ENCODE data around the gene TMPRSS6.
A peak's percentile ranks its signal among the peaks of the same experiment; 100 is the strongest.

The TMPRSS6 gene

GRCh38 chr22:37024339-37025157 lies 85.0 kb downstream of the TMPRSS6 start:
- DNase-seq, result no peak

- no peak for DNase-seq
Measured at GRCh38 chr22:37023743-37024338, 85.7 kb downstream of the TMPRSS6 start.

- no peak for DNase-seq
Measured at GRCh38 chr22:37022483-37023337, 86.8 kb downstream of the TMPRSS6 start.

GRCh38 chr22:37021710-37022482 lies 87.6 kb downstream of the TMPRSS6 start:
- peak; percentile 66 for DNase-seq

GRCh38 chr22:37021041-37021440 lies 88.5 kb downstream of the TMPRSS6 start:
- no peak for DNase-seq

- peak; percentile 22 for DNase-seq
Measured at GRCh38 chr22:37020192-37020479, 89.4 kb downstream of the TMPRSS6 start.

GRCh38 chr22:37019309-37020191 lies 90.0 kb downstream of the TMPRSS6 start, which contains the start of the genes MPST and TST:
Gene MPST, plus strand, starts transcription at chr22:37019742. Its CDS starts 95 bp downstream, at chr22:37019837.
Gene TST, minus strand, starts transcription at chr22:37019447. Its CDS starts 715 bp downstream, at chr22:37018732.
- peak; percentile 77 for DNase-seq

- DNase-seq, result peak; percentile 13
Measured at GRCh38 chr22:37018815-37019308, 90.7 kb downstream of the TMPRSS6 start.

GRCh38 chr22:37018086-37018814 lies 91.3 kb downstream of the TMPRSS6 start:
- no peak for DNase-seq

- DNase-seq, result no peak
Measured at GRCh38 chr22:37017356-37017755, 92.2 kb downstream of the TMPRSS6 start.

- no peak for DNase-seq
Measured at GRCh38 chr22:37016134-37016910, 93.2 kb downstream of the TMPRSS6 start.

- DNase-seq, result no peak
Measured at GRCh38 chr22:37015587-37015878, 94.0 kb downstream of the TMPRSS6 start.

Data from suppressor macrophage treated with lipopolysaccharide for 4 hours (primary cell).